Liver (tissue), 9 donors: ENCODE measurements around the gene ACTN4. TPM values are rescaled to one million over a fixed set of nuclear protein-coding genes. Genes with fewer than 3 reads are reported as not detected.

ENCODE experiments used
- DNase-seq: peaks from one replicate; pipeline ENCODE4 v3.0.0-alpha.2; 2017; ENCODE audit warnings: low spot score
- H3K27ac ChIP-seq, 2 donors: one replicate each; pipeline ENCODE4 v1.7.0; 2013; ENCODE audit warnings: inconsistent platforms in 2 of 2, low read length in 2 of 2, control low read depth in 1 of 2, low read depth in 1 of 2, mild to moderate bottlenecking in 1 of 2
- H3K27me3 ChIP-seq, 4 donors: one replicate each; pipeline versions ENCODE4 v1.6.1 to v1.7.0; 2013; ENCODE audit warnings: low read length in 3 of 4, inconsistent platforms in 1 of 4, mild to moderate bottlenecking in 1 of 4, moderate library complexity in 1 of 4; ENCODE audit not compliant: control insufficient read depth in 4 of 4, insufficient read depth in 4 of 4
- H3K36me3 ChIP-seq, 4 donors: one replicate each; pipeline versions ENCODE4 v1.6.1 to v1.7.0; 2013; ENCODE audit warnings: low read length in 3 of 4, mild to moderate bottlenecking in 3 of 4, low read depth in 1 of 4, moderate library complexity in 1 of 4; ENCODE audit not compliant: control insufficient read depth in 4 of 4, insufficient read depth in 3 of 4
- H3K4me1 ChIP-seq, 4 donors: one replicate each; pipeline versions ENCODE4 v1.6.1 to v1.7.0; 2013; ENCODE audit warnings: low read length in 3 of 4, mild to moderate bottlenecking in 3 of 4, moderate library complexity in 1 of 4; ENCODE audit not compliant: control insufficient read depth in 4 of 4, insufficient read depth in 4 of 4
- H3K4me3 ChIP-seq, 3 donors: one replicate each; pipeline versions ENCODE4 v1.6.1 to v1.7.0; 2013; ENCODE audit warnings: low read length in 3 of 3, control low read depth in 1 of 3, low read depth in 1 of 3, mild to moderate bottlenecking in 1 of 3
- H3K9ac ChIP-seq, 2 donors: one replicate each; pipeline ENCODE4 v1.7.0; 2013; ENCODE audit warnings: low read length in 2 of 2, mild to moderate bottlenecking in 2 of 2, moderate library complexity in 2 of 2, control low read depth in 1 of 2, low read depth in 1 of 2
- H3K9me3 ChIP-seq, 4 donors: one replicate each; pipeline versions ENCODE4 v1.6.1 to v1.7.0; 2013; ENCODE audit warnings: low read length in 3 of 4; ENCODE audit not compliant: control insufficient read depth in 4 of 4
- FOXA1 ChIP-seq: IDR thresholded peaks from 2 replicates; pipeline ENCODE4 v1.6.1; 2016; ENCODE audit warnings: antibody characterized with exemption
- FOXA2 ChIP-seq: IDR thresholded peaks from 2 replicates; pipeline ENCODE4 v1.6.1; 2016; ENCODE audit warnings: antibody characterized with exemption
- GABPA ChIP-seq, 2 donors: IDR thresholded peaks in 1 of 2; conservative IDR thresholded peaks in 1 of 2; 2 replicates each; pipeline ENCODE4 v1.6.1; 2016; ENCODE audit warnings: antibody characterized with exemption in 2 of 2, mild to moderate bottlenecking in 1 of 2, moderate library complexity in 1 of 2
- HNF4A ChIP-seq, 2 donors: conservative IDR thresholded peaks; 2 replicates each; pipeline ENCODE4 v1.6.1; 2016; ENCODE audit warnings: antibody characterized with exemption in 2 of 2, mild to moderate bottlenecking in 2 of 2
- HNF4G ChIP-seq: IDR thresholded peaks from 2 replicates; pipeline ENCODE4 v1.6.1; 2016; ENCODE audit warnings: antibody characterized with exemption
- JUND ChIP-seq, 2 donors: IDR thresholded peaks; 2 replicates each; pipeline ENCODE4 v1.6.1; 2016; ENCODE audit warnings: antibody characterized with exemption in 2 of 2
- MAX ChIP-seq: IDR thresholded peaks from 2 replicates; pipeline ENCODE4 v1.6.1; 2016; ENCODE audit warnings: antibody characterized with exemption
- NR2F2 ChIP-seq: IDR thresholded peaks from 2 replicates; pipeline ENCODE4 v1.6.1; 2016; ENCODE audit warnings: antibody characterized with exemption
- RAD21 ChIP-seq, 2 donors: IDR thresholded peaks; 2 replicates each; pipeline ENCODE4 v1.6.1; 2016; ENCODE audit warnings: antibody characterized with exemption in 2 of 2, mild to moderate bottlenecking in 2 of 2
- REST ChIP-seq: IDR thresholded peaks from 2 replicates; pipeline ENCODE4 v1.6.1; 2016; ENCODE audit warnings: antibody characterized with exemption, mild to moderate bottlenecking
- RXRA ChIP-seq, 2 donors: IDR thresholded peaks; 2 replicates each; pipeline ENCODE4 v1.6.1; 2017 to 2018; ENCODE audit warnings: antibody characterized with exemption in 2 of 2, mild to moderate bottlenecking in 1 of 2
- SP1 ChIP-seq: IDR thresholded peaks from 2 replicates; pipeline ENCODE4 v1.6.1; 2018; ENCODE audit warnings: antibody characterized with exemption, mild to moderate bottlenecking
- TAF1 ChIP-seq: conservative IDR thresholded peaks from 2 replicates; pipeline ENCODE4 v1.6.1; 2016; ENCODE audit warnings: antibody characterized with exemption, mild to moderate bottlenecking
- ZBTB33 ChIP-seq: IDR thresholded peaks from 2 replicates; pipeline ENCODE4 v1.6.1; 2016; ENCODE audit warnings: antibody characterized with exemption
- WGBS: extraction: QIAGEN DNeasy Blood & Tissue Kit; methylation state at CpG from one replicate; pipeline ENCODE4 v1.1.7; 2013; 5-methylcytosine and 5-hydroxymethylcytosine counted together
- polyA plus RNA-seq, 2 donors: library from polyadenylated mRNA; stranded (reverse) in 1 of 2; unstranded in 1 of 2; fragments of 200-250 nt in 1 of 2; fragments of >200 nt in 1 of 2; fragmentation: Nextera tagmentation in 1 of 2; extraction: Ambion mirVana in 1 of 2; gene quantifications; one replicate each; pipeline versions ENCODE4 v1.2.1 to v1.2.3, GENCODE V29; 2013 to 2015
- total RNA-seq, 2 donors: library from RNA; depleted of rRNA; stranded (reverse); fragments of >200 nt; gene quantifications; one replicate each; pipeline ENCODE4 v1.2.3, GENCODE V29; 2014
- TF ChIP-seq, protein P1 (sequence below): fragments of 150-350 bp; IDR thresholded peaks from 2 replicates; pipeline ENCODE4 v1.5.1; 2017; ENCODE audit warnings: improper control_type of control experiment, low read depth, low read length; ENCODE audit not compliant: missing input control
- TF ChIP-seq, protein P2 (sequence below): IDR thresholded peaks from 2 replicates; pipeline ENCODE4 v1.6.1; 2016; ENCODE audit warnings: antibody characterized with exemption
- donor health status: healthy.
- donor health status: healthy.
- donor health status: healthy.
- donor health status: healthy.
- donor health status: healthy.

ACTN4 gene
- total and polyA plus RNA-seq, 4 donors = 35.4 to 164 (median 98.7) TPM

- H3K9ac ChIP-seq = no peak overlapping the region
- H3K9me3 ChIP-seq = no peaks in the 10 kb centered on the region
- peaks cover 26 to 63% (median 62%) of the 10 kb centered on the region in 4 donors for H3K4me1 ChIP-seq
- TF ChIP-seq MAX = no peak
- TF ChIP-seq SP1 = no peak
- no peak for TF ChIP-seq TAF1
- no peak for TF ChIP-seq RXRA (IDR thresholded peaks at IDR 0.05)
- TF ChIP-seq FOXA2 = no peak
- TF ChIP-seq RAD21 (IDR thresholded peaks at IDR 0.05) = no peak
- TF ChIP-seq FOXA1 = no peak
- no peak for TF ChIP-seq REST
- TF ChIP-seq HNF4A (conservative IDR thresholded peaks at IDR 0.05) = no peak
- TF ChIP-seq, protein P1, sequence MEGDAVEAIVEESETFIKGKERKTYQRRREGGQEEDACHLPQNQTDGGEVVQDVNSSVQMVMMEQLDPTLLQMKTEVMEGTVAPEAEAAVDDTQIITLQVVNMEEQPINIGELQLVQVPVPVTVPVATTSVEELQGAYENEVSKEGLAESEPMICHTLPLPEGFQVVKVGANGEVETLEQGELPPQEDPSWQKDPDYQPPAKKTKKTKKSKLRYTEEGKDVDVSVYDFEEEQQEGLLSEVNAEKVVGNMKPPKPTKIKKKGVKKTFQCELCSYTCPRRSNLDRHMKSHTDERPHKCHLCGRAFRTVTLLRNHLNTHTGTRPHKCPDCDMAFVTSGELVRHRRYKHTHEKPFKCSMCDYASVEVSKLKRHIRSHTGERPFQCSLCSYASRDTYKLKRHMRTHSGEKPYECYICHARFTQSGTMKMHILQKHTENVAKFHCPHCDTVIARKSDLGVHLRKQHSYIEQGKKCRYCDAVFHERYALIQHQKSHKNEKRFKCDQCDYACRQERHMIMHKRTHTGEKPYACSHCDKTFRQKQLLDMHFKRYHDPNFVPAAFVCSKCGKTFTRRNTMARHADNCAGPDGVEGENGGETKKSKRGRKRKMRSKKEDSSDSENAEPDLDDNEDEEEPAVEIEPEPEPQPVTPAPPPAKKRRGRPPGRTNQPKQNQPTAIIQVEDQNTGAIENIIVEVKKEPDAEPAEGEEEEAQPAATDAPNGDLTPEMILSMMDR = no peak
- TF ChIP-seq NR2F2 = no peak
- no peak for TF ChIP-seq JUND (IDR thresholded peaks at IDR 0.05)
- H3K4me3 ChIP-seq = no peak overlapping the region
- H3K27me3 ChIP-seq = no peaks in the 10 kb centered on the region
- H3K27ac ChIP-seq = peak overlapping the region; percentile 13 to 38
- 88% methylated on average over 9 of the region's 9 CpGs for WGBS
- DNase-seq = no peak
- H3K36me3 ChIP-seq = no peaks in the 10 kb centered on the region
Observed at GRCh38 chr19:38660724-38661123, 13.3 kb downstream of the ACTN4 start.

GRCh38 chr19:38661136-38661535, 13.7 kb downstream of the ACTN4 start:
- DNase-seq = no peak
- no peak overlapping the region for H3K9ac ChIP-seq
- TF ChIP-seq JUND (IDR thresholded peaks at IDR 0.05) (no peak), HNF4G (no peak), HNF4A (conservative IDR thresholded peaks at IDR 0.05) (no peak), RXRA (IDR thresholded peaks at IDR 0.05) (no peak), REST (no peak), ZBTB33 (no peak), FOXA1 (no peak), RAD21 (IDR thresholded peaks at IDR 0.05) (no peak), SP1 (no peak), GABPA (IDR thresholded peaks at IDR 0.05 in 1 of 2, conservative IDR thresholded peaks at IDR 0.05 in 1 of 2) (no peak), NR2F2 (no peak)
- TF ChIP-seq, protein P1 = no peak
- TF ChIP-seq, protein P2, sequence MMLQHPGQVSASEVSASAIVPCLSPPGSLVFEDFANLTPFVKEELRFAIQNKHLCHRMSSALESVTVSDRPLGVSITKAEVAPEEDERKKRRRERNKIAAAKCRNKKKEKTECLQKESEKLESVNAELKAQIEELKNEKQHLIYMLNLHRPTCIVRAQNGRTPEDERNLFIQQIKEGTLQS = no peak
- no peaks in the 10 kb centered on the region for H3K27me3 ChIP-seq
- no peaks in the 10 kb centered on the region for H3K9me3 ChIP-seq
- H3K4me3 ChIP-seq = no peak overlapping the region
- H3K4me1 ChIP-seq = peaks cover 30 to 67% (median 60%) of the 10 kb centered on the region in 4 donors
- WGBS = 69% methylated on average over 7 of the region's 7 CpGs
- no peaks in the 10 kb centered on the region for H3K36me3 ChIP-seq
- H3K27ac ChIP-seq = peak overlapping the region in 1 of 2 donors; percentile 13
